Thyroid gland (tissue), 4 donors: ENCODE measurements around the gene STK24.

Source experiments
- POLR2A ChIP-seq, 2 donors: fragments of 450-650 bp; IDR thresholded peaks; one replicate each; pipeline ENCODE4 v1.6.1; 2017; ENCODE audit warnings: antibody characterized with exemption in 2 of 2, mild to moderate bottlenecking in 2 of 2, moderate library complexity in 1 of 2
- TF ChIP-seq, protein P1 (sequence below), 6 experiments: fragments of 200-600 bp in 3 of 6; fragments of 450-650 bp in 3 of 6; sonication (generic) in 3 of 6; IDR thresholded peaks; one replicate each; pipeline ENCODE4 v1.5.1; 2016 to 2019; ENCODE audit warnings: antibody characterized with exemption in 6 of 6, mild to moderate bottlenecking in 2 of 6, inconsistent platforms in 1 of 6, moderate library complexity in 1 of 6

- TF ChIP-seq, protein P1, sequence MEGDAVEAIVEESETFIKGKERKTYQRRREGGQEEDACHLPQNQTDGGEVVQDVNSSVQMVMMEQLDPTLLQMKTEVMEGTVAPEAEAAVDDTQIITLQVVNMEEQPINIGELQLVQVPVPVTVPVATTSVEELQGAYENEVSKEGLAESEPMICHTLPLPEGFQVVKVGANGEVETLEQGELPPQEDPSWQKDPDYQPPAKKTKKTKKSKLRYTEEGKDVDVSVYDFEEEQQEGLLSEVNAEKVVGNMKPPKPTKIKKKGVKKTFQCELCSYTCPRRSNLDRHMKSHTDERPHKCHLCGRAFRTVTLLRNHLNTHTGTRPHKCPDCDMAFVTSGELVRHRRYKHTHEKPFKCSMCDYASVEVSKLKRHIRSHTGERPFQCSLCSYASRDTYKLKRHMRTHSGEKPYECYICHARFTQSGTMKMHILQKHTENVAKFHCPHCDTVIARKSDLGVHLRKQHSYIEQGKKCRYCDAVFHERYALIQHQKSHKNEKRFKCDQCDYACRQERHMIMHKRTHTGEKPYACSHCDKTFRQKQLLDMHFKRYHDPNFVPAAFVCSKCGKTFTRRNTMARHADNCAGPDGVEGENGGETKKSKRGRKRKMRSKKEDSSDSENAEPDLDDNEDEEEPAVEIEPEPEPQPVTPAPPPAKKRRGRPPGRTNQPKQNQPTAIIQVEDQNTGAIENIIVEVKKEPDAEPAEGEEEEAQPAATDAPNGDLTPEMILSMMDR (IDR thresholded peaks at IDR 0.05) = peak; percentile 83 to 98 (median 94)
- TF ChIP-seq POLR2A (IDR thresholded peaks at IDR 0.05) = no peak
These were observed 131.3 kb downstream of the STK24 start for GRCh38 chr13:98445340-98446233.
